ENCODE data around the gene SLC38A11. TPM values are rescaled to one million over a fixed set of nuclear protein-coding genes. Genes with fewer than 3 reads are reported as not detected.

Gene SLC38A11
- total RNA-seq, 1 donor from 2014 or later, result 9.9 TPM

GRCh38 chr2:164846276-164846675 is 109.0 kb downstream of the SLC38A11 start:
- DNase-seq (ENCODE audit: low spot score), result no peak

Other genes with a start within 250 kb of the SLC38A11 start
- 46.9 TPM for gene COBLL1, start 113.7 kb downstream of the SLC38A11 start, total RNA-seq (ENCODE audit: insufficient read depth, low replicate concordance)
- gene SCN3A, start 248.5 kb upstream of the SLC38A11 start, total RNA-seq (ENCODE audit: insufficient read depth, low replicate concordance), result 11.8 TPM